RWPE1 (cell line): ENCODE measurements around the gene ATP11A.
A peak's percentile ranks its signal among the peaks of the same experiment; 100 is the strongest.

ENCODE experiments used
- CTCF ChIA-PET: fragments of 350-600 bp; sonication (Branson Sonifier 250); formaldehyde crosslinking; extraction: SDS; loops from one replicate; lab custom pipeline; 2021; lab: Yijun Ruan, JAX
- POLR2A ChIA-PET: fragments of 400-600 bp; formaldehyde crosslinking; extraction: SDS; loops from one replicate; lab custom pipeline; 2020; ENCODE audit warnings: antibody characterized with exemption; ENCODE audit not compliant: low non-redundant PET; lab: Yijun Ruan, JAX
- DNase-seq: peaks from one replicate; pipeline ENCODE4 v3.0.0; 2012; ENCODE audit warnings: low spot score
- H3K27ac ChIP-seq: fragments of 450-650 bp; 2 replicates; pipeline ENCODE4 v1.5.1; 2017
- TF ChIP-seq, protein P1 (sequence below): fragments of 450-650 bp; conservative IDR thresholded peaks from 2 replicates; pipeline ENCODE4 v1.5.1; 2017; ENCODE audit warnings: low read depth, mild to moderate bottlenecking

Gene ATP11A

DNA sequence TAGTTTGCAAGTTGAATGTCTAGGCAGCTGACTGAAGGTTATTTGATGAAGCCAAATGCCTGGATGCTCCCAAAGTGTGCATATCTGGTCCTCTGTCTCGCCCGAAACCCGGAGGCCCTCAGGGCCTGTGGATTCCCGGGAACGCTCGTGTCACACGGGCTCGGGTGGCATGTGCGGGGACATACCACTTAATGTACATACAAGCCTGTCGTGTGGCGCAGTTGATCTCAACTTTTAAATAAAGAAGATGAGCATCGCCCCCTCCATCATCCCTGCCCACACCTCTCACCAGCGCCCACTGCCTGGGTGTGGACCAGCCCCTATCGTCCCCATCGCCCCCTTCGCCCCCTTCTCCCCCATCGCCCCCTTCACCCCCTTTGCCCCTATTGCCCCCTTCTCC is 33.9 kb downstream of the ATP11A start:
- POLR2A ChIA-PET = no interaction called here
- CTCF ChIA-PET = no interaction called here
- TF ChIP-seq, protein P1, sequence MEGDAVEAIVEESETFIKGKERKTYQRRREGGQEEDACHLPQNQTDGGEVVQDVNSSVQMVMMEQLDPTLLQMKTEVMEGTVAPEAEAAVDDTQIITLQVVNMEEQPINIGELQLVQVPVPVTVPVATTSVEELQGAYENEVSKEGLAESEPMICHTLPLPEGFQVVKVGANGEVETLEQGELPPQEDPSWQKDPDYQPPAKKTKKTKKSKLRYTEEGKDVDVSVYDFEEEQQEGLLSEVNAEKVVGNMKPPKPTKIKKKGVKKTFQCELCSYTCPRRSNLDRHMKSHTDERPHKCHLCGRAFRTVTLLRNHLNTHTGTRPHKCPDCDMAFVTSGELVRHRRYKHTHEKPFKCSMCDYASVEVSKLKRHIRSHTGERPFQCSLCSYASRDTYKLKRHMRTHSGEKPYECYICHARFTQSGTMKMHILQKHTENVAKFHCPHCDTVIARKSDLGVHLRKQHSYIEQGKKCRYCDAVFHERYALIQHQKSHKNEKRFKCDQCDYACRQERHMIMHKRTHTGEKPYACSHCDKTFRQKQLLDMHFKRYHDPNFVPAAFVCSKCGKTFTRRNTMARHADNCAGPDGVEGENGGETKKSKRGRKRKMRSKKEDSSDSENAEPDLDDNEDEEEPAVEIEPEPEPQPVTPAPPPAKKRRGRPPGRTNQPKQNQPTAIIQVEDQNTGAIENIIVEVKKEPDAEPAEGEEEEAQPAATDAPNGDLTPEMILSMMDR = no peak
- no peak for DNase-seq
- H3K27ac ChIP-seq = no peak overlapping the region

DNA sequence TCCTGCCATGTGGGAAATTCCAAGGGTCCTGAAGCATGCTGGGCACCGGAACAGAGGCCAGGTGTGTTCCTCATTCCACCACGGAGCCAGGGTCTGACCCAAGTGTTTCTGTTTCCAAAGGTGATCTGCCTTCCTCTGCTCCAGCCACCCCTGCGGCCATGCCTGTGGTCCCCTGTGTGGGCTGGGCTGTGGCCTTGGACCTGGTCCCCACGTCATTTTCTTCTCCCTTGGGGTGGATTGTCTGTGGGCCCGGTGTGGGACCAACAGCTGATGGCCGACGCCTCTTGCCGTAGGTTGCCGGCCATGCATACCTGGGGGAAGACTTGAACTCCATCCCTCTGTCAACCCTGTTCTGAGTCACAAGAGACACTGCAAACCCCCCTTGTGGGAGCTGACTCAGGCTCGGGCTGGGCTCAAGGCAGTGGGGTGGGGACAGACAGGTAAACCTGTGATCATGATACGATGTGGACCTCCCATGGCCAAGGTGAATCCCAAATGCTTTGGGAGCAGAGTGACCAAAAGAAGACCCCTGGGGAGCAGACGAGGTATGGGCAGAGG is 35.0 kb downstream of the ATP11A start:
- POLR2A ChIA-PET = no interaction called here
- TF ChIP-seq, protein P1 = no peak
- peak; percentile 22 for DNase-seq
- H3K27ac ChIP-seq = no peak overlapping the region
- CTCF ChIA-PET = interaction anchor here (0.6 kb wide), 1 partner anchor 25 kb away, joined by 4 read pairs; no protein-coding TSS in a partner anchor

DNA sequence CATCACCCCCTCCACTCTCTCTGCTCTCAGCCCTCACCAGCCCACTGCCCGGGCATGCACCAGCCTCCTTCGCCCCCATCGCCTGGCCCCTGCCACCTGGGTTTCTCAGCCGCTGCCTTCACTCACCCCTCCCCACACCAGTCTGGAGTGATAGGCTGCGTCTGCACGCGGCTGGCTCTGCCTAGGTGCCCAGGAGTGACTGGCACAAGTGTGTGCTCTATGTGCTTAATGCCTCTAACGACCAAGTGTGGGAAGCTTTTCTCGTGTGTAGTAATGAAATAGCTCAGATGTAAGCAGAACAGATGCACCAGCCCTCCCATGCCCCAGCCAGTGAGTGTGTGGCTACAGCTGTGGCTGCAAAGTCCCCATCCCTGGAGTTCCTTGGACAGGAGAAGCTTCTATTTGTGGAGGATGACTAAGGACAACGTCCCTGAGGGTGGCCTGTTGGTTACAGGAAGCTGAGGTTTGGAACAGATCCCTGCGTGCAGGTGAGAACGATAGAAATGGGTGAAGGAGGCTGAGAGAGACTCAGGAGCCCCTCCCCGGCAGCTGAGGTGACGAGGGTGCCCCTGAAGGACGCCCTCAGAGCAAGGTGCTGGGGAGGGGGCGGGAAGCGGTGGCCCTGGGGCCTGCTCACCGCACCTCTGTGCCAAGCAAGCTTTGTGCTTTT is 35.6 kb downstream of the ATP11A start:
- ChIA-PET POLR2A (no interaction called here), CTCF (interaction anchor here (0.6 kb wide), 2 partner anchors 26 to 163 kb away, joined by 3 to 4 read pairs; no protein-coding TSS in a partner anchor)
- no peak for DNase-seq
- TF ChIP-seq, protein P1 = no peak
- H3K27ac ChIP-seq = no peak overlapping the region

DNA sequence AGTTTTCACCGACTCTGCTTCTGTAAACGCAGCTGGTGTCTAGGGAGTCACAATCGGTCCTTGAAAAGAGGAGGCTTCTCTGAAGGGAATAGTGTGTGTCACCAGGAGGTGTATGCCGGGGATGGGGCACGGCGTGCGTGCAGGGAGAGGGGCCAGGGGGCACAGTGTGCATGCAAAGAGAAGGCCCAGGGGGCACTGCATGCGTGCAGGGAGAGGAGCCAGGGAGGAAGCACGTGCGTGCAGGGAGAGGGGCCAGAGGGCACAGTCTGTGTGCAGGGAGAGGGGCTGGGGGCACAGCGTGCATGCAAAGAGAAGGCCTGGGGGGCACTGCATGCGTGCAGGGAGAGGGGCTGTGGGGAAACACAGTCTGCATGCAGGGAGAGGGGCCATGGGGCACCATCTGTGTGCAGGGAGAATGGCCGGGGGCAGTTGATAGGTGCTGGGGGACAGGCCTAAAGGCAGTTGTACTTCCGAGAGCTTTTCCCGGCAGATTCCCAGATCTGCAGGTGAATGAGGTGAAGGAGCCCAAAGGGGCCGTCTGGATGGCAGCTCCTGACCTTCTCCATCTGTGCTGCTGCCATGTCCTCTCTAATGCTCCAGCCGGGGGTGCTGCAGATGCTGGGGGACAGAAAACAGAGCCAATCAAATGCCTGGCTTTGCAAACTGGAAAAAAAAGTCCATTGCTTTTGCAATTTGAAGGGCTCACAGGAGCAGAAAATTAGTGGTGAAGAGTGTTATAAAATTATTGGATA is 36.4 kb downstream of the ATP11A start:
- ChIA-PET POLR2A (no interaction called here), CTCF (no interaction called here)
- H3K27ac ChIP-seq = no peak overlapping the region
- TF ChIP-seq, protein P1 = no peak
- DNase-seq = no peak

DNA sequence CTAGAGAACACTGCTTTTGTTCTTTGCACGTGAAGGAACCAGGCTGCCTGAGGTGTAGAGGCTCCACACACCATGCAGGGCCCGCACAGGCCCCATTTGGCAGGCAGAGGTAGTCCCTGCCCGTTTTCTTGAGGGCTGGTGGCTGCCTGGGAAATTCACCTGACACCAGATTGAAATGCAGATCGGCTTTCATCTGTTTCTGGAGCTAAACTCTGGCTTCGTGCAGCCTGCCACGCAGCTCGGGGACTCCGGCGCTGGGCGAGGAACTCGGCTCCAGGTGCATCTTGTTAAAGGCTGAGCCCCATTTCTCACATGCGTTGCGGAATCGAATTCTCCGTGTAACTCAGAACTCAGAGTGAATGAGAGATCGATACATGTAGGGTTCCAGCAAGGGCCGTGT is 37.7 kb downstream of the ATP11A start:
- DNase-seq = no peak
- CTCF ChIA-PET = interaction anchor here (1.4 kb wide), 1 partner anchor 10 kb away, joined by 5 read pairs; no protein-coding TSS in a partner anchor
- H3K27ac ChIP-seq = no peak overlapping the region
- POLR2A ChIA-PET = no interaction called here
- TF ChIP-seq, protein P1 = no peak

DNA sequence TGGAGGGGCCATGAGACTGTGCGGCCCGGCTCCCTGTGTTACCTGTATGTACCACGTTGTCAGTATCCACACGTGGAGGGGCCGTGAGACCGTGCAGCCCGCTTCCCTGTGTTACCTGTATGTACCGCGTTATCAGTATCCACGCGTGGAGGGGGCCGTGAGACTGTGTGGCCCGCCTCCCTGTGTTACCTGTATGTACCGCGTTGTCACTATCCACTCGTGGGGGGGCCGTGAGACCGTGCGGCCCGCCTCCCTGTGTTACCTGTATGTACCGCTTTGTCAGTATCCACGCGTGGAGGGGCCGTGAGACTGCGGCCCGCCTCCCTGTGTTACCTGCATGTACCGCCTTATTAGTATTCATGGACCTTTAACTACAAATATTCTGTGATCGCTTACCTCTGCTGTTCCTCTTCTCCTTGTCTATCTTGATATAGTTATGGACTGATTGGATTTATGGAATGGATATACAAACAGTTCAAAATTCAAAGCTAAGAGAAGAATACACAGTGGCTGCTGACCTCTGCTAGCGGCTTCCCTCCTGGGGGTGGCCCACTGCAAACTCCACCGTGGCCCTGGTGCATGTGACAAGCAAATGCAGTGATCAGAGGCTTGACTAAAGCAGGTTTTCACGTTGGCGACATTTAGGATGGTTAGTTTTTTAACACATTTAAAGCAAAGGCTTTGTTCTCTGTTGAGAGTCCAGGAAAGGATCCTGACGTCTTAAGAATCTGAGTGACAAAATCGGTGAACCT is 38.7 kb downstream of the ATP11A start:
- no peak for DNase-seq
- H3K27ac ChIP-seq = no peak overlapping the region
- TF ChIP-seq, protein P1 = no peak
- POLR2A ChIA-PET = no interaction called here
- CTCF ChIA-PET = no interaction called here
